CD4-positive, alpha-beta memory T cell (primary cell): ENCODE data around the gene TMEM47. TPM values are rescaled to one million over a fixed set of nuclear protein-coding genes. Genes with fewer than 3 reads are reported as not detected.

Experiments used
- CTCF ChIA-PET: fragments of 350-600 bp; sonication (Branson Sonifier 250); formaldehyde crosslinking; loops from one replicate; lab custom pipeline; 2021; ENCODE audit warnings: inconsistent platforms; ENCODE audit not compliant: partially characterized antibody; lab: Charles Lee
- POLR2A ChIA-PET: fragments of 350-600 bp; sonication (Branson Sonifier 250); formaldehyde crosslinking; loops from one replicate; lab custom pipeline; 2021; ENCODE audit not compliant: partially characterized antibody; lab: Charles Lee
- DNase-seq, 5 donors: peaks; one replicate each; pipeline versions ENCODE4 v3.0.0 to v3.0.0-alpha.2; 2020 to 2022; ENCODE audit warnings: mixed read lengths in 1 of 5
- H3K27ac ChIP-seq: one replicate; pipeline ENCODE4 v1.7.0; 2013; ENCODE audit warnings: low read depth, low read length
- H3K27me3 ChIP-seq: 2 replicates; pipeline ENCODE4 v1.7.0; 2013; ENCODE audit warnings: mild to moderate bottlenecking, low read length, moderate library complexity; ENCODE audit not compliant: insufficient read depth
- H3K36me3 ChIP-seq: 2 replicates; pipeline ENCODE4 v1.7.0; 2013; ENCODE audit warnings: mild to moderate bottlenecking, low read length, moderate library complexity; ENCODE audit not compliant: insufficient read depth
- H3K4me1 ChIP-seq: 2 replicates; pipeline ENCODE4 v1.7.0; 2013; ENCODE audit warnings: mild to moderate bottlenecking, low read length, moderate library complexity; ENCODE audit not compliant: insufficient read depth
- H3K4me3 ChIP-seq, 2 donors: one replicate each; pipeline ENCODE4 v1.7.0; 2013; ENCODE audit warnings: low read length in 2 of 2, mild to moderate bottlenecking in 1 of 2
- H3K9me3 ChIP-seq, 2 donors: one replicate each; pipeline ENCODE4 v1.7.0; 2013; ENCODE audit warnings: low read length in 2 of 2, control low read depth in 1 of 2; ENCODE audit not compliant: control insufficient read depth in 1 of 2
- H3K27ac Mint-ChIP-seq, 7 donors: one replicate each; pipeline ENCODE4 v1.8.0; 2020 to 2021; ENCODE audit warnings: mixed read lengths in 7 of 7, mild to moderate bottlenecking in 6 of 7, inconsistent platforms in 3 of 7, moderate library complexity in 3 of 7
- H3K27me3 Mint-ChIP-seq, 2 donors: one replicate each; pipeline ENCODE4 v1.8.0; 2020 to 2021; ENCODE audit warnings: mixed read lengths in 2 of 2
- H3K36me3 Mint-ChIP-seq, 2 donors: one replicate each; pipeline ENCODE4 v1.8.0; 2020 to 2021; ENCODE audit warnings: mixed read lengths in 2 of 2, inconsistent platforms in 1 of 2, mild to moderate bottlenecking in 1 of 2
- H3K4me1 Mint-ChIP-seq, 4 donors: one replicate each; pipeline ENCODE4 v1.8.0; 2020 to 2021; ENCODE audit warnings: mixed read lengths in 4 of 4, mild to moderate bottlenecking in 1 of 4
- H3K4me3 Mint-ChIP-seq, 8 donors: one replicate each; pipeline ENCODE4 v1.8.0; 2020 to 2021; ENCODE audit warnings: mixed read lengths in 8 of 8, mild to moderate bottlenecking in 7 of 8, moderate library complexity in 6 of 8, inconsistent platforms in 3 of 8
- H3K9me3 Mint-ChIP-seq, 8 donors: one replicate each; pipeline ENCODE4 v1.8.0; 2020 to 2021; ENCODE audit warnings: mixed read lengths in 8 of 8, mild to moderate bottlenecking in 5 of 8, inconsistent platforms in 3 of 8, moderate library complexity in 1 of 8
- intact Hi-C: fragments of 100-400 bp; cut with micrococcal nuclease; formaldehyde crosslinking; loops from one replicate; pipeline ENCODE4 v1.15.1; 2023
- polyA plus RNA-seq, 2 donors: library from polyadenylated mRNA; unstranded; fragments of 300-500 nt; fragmentation: Illumina TruSeq; gene quantifications; one replicate each; pipeline ENCODE4 v1.2.3, GENCODE V29; 2021
- total RNA-seq, 2 experiments: library from RNA; stranded (reverse); gene quantifications; one replicate each; pipeline ENCODE4 v1.2.3, GENCODE V29; 2021

TMEM47 gene
- total and polyA plus RNA-seq, 4 experiments from 2014 or later, result not detected

DNA sequence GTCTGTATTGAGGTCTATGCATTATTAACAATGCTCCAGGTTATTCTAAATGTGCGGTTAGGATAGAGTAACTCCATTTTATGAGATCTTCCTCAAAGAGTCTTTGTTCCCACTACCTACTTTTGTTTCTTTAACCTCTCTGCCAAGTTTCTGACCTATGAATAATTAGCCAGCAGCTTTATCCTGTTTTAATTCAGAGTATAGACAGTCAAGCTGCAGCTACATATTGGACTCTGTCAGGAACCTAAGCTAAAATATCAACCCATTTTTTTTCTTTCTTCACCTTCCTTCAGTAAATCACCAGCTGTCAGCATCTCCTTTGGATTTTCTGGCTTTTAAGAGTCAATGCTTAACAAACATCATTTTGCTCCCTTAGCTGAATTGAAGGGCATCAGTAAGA lies 72.3 kb downstream of the TMEM47 start:
- Mint-ChIP-seq H3K27ac (no peak overlapping the region), H3K36me3 (no peaks in the 10 kb centered on the region), H3K4me3 (no peak overlapping the region), H3K27me3 (no peaks in the 10 kb centered on the region), H3K4me1 (no peaks in the 10 kb centered on the region), H3K9me3 (peaks cover 0 to 19% (median 7%) of the 10 kb centered on the region in 8 donors)
- CTCF ChIA-PET, result no interaction called here
- Histone ChIP-seq H3K9me3 (peaks cover 0 to 3% of the 10 kb centered on the region in 2 donors), H3K27ac (no peak overlapping the region), H3K27me3 (no peaks in the 10 kb centered on the region), H3K36me3 (no peaks in the 10 kb centered on the region), H3K4me1 (no peaks in the 10 kb centered on the region), H3K4me3 (no peak overlapping the region)
- intact Hi-C loops, result no loop called here
- DNase-seq, result no peak
- POLR2A ChIA-PET, result no interaction called here

DNA sequence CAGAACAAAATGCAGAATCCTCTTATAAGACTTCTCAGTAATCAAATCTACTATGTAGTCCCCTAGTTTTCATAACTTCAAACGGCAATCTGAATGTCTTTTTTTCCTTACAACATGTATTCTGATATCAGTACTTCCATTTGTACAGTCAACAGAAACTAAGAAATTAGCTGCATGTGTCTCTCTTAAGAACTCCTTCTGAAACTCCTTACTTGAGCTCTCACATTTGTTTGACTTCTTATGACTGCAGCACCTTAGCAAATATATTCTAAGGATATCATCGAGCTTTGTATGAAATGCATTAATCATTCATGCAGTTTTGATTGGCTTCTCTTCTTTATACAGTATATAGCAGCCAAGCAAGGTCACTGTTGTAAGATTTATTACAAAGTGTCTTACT lies 77.0 kb downstream of the TMEM47 start:
- no peak for DNase-seq
- Histone ChIP-seq H3K9me3 (no peaks in the 10 kb centered on the region), H3K27ac (no peak overlapping the region), H3K36me3 (no peaks in the 10 kb centered on the region), H3K4me3 (no peak overlapping the region), H3K27me3 (no peaks in the 10 kb centered on the region), H3K4me1 (no peaks in the 10 kb centered on the region)
- no peak overlapping the region for H3K4me3 Mint-ChIP-seq
- intact Hi-C loops, result no loop called here
- CTCF ChIA-PET, result no interaction called here
- peaks cover 0 to 9% (median 0%) of the 10 kb centered on the region in 8 donors for H3K9me3 Mint-ChIP-seq
- POLR2A ChIA-PET, result no interaction called here
- H3K27me3 Mint-ChIP-seq, result no peaks in the 10 kb centered on the region
- H3K4me1 Mint-ChIP-seq, result no peaks in the 10 kb centered on the region
- H3K27ac Mint-ChIP-seq, result no peak overlapping the region
- H3K36me3 Mint-ChIP-seq, result no peaks in the 10 kb centered on the region

DNA sequence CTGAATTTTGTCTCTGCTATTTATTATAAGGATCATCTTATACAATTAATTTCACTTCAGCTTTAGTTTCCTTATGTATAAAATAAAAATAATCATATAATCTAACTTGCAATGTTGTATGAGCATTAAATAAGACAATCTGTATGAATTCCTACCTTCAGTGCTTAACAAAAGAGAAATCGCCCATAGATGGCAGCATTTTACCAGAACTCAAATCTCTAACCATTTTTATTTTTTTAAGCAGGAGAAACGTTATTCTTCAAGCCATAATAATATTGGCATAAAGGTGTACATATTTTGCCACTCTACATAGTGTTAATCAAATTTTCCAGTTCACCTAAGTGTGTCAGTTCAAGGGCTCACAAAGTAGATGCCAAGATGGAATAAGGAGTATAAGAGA lies 78.8 kb downstream of the TMEM47 start:
- H3K4me3 Mint-ChIP-seq, result no peak overlapping the region
- no peak for DNase-seq

More for the DNA sequence above, 78.8 kb downstream of the TMEM47 start:
- ChIA-PET POLR2A (no interaction called here), CTCF (no interaction called here)
- no peaks in the 10 kb centered on the region for H3K36me3 Mint-ChIP-seq
- Histone ChIP-seq H3K27ac (no peak overlapping the region), H3K27me3 (no peaks in the 10 kb centered on the region), H3K9me3 (no peaks in the 10 kb centered on the region), H3K4me1 (no peaks in the 10 kb centered on the region), H3K36me3 (no peaks in the 10 kb centered on the region), H3K4me3 (no peak overlapping the region)
- no peaks in the 10 kb centered on the region for H3K27me3 Mint-ChIP-seq
- H3K4me1 Mint-ChIP-seq, result no peaks in the 10 kb centered on the region
- no peak overlapping the region for H3K27ac Mint-ChIP-seq
- H3K9me3 Mint-ChIP-seq, result peaks cover 0 to 6% (median 0%) of the 10 kb centered on the region in 8 donors
- intact Hi-C loops, result no loop called here
